ENCODE measurements around the gene CLASP1.

DNA sequence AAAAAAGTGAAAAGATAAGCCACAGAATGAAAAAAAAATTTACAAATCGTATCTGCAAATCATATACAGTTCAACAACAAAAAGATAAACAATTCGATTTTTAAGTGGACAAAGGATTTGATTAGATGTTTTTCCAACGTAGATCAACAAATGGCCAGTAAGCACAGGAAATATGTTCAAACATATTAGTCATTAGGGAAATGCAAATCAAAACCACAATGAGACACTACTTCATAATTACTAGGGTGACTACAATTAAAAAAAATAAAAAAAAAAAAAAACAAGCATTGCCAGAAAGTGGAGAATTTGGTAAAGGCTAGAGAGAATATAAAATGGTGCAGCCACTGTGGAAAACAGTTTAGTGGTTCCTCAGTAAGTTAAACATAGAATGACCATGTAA lies 156.9 kb downstream of the CLASP1 start:
- no peak for TF ChIP-seq POLR2A (IDR thresholded peaks at IDR 0.05)
- TF ChIP-seq, protein P1, sequence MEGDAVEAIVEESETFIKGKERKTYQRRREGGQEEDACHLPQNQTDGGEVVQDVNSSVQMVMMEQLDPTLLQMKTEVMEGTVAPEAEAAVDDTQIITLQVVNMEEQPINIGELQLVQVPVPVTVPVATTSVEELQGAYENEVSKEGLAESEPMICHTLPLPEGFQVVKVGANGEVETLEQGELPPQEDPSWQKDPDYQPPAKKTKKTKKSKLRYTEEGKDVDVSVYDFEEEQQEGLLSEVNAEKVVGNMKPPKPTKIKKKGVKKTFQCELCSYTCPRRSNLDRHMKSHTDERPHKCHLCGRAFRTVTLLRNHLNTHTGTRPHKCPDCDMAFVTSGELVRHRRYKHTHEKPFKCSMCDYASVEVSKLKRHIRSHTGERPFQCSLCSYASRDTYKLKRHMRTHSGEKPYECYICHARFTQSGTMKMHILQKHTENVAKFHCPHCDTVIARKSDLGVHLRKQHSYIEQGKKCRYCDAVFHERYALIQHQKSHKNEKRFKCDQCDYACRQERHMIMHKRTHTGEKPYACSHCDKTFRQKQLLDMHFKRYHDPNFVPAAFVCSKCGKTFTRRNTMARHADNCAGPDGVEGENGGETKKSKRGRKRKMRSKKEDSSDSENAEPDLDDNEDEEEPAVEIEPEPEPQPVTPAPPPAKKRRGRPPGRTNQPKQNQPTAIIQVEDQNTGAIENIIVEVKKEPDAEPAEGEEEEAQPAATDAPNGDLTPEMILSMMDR (IDR thresholded peaks at IDR 0.05), result no peak
